K562 (cell line): ENCODE data around the gene NPAS2.

Experiments
- YY1 ChIP-seq, 3 experiments: IDR thresholded peaks; 2 replicates each; pipeline ENCODE4 v1.6.1; 2011; ENCODE audit warnings: low read length in 2 of 3, mild to moderate bottlenecking in 2 of 3, moderate library complexity in 2 of 3, borderline replicate concordance in 1 of 3, control low read depth in 1 of 3, low read depth in 1 of 3; ENCODE audit not compliant: insufficient read depth in 3 of 3, insufficient replicate concordance in 2 of 3, control insufficient read depth in 1 of 3, insufficient read length in 1 of 3; ENCODE audit errors: extremely low read depth in 1 of 3
- ZC3H4 ChIP-seq: sonication (generic); formaldehyde crosslinking; IDR thresholded peaks from 2 replicates; pipeline ENCODE4 v1.9.0; 2021; ENCODE audit warnings: missing genetic modification reagents, borderline replicate concordance
- ZNF3 ChIP-seq: fragments of 250-450 bp; sonication (Bioruptor Pico); IDR thresholded peaks from 2 replicates; pipeline ENCODE4 v1.5.0; 2021; ENCODE audit warnings: mild to moderate bottlenecking, moderate library complexity

- TF ChIP-seq ZC3H4 (CRISPR knock-in tag) (no peak), ZNF3 (CRISPR knock-in tag) (no peak), YY1 (IDR thresholded peaks at IDR 0.05; ENCODE audit: borderline replicate concordance in 1 of 3, control insufficient read depth in 1 of 3, extremely low read depth in 1 of 3, insufficient read depth in 3 of 3, insufficient read length in 1 of 3, insufficient replicate concordance in 2 of 3, low read depth in 1 of 3, low read length in 2 of 3) (no peak)
Measured at GRCh38 chr2:101045330-101045729, 225.4 kb downstream of the NPAS2 start.
